Neural progenitor cell (in vitro differentiated cells): Measurements from ENCODE around the gene FZD8.

ENCODE experiments used
- CTCF ChIP-seq: fragments of 200-600 bp; sonication (generic); IDR thresholded peaks from 2 replicates; pipeline ENCODE4 v1.5.1; 2017; ENCODE audit warnings: antibody characterized with exemption, mild to moderate bottlenecking
- EZH2phosphoT487 ChIP-seq: fragments of 200-600 bp; sonication (generic); IDR thresholded peaks from 2 replicates; pipeline ENCODE4 v1.6.1; 2017; ENCODE audit warnings: antibody characterized with exemption

DNA sequence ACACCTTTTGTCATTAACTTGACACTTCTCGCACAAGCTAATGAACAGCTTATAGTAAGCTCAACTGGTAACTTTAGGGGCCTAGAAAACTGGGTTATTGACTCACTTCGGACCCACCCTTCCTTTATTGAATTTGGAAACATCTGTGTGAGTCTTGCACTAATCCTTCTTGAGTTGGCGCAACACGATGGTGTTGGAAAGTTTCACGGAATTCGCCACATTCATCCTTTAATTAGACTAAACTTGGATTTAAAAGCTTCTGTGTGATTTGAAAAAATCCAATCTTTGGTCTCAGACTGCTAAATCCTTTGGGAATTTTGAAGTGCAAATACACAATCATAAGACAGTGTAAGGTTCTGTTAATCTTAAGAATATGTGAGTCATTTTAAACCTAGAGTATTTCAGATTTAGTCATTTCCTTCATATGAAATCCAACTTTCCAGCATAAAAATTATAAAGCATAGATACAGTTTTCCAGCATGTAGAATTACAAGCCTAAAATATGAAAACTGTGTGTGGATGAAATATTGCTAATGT is 15.1 kb downstream of the FZD8 start:
- TF ChIP-seq CTCF: no peak
- no peak for TF ChIP-seq EZH2phosphoT487
